T-cell (primary cell): ENCODE data around the gene PPP1R2. TPM values are rescaled to one million over a fixed set of nuclear protein-coding genes. Genes with fewer than 3 reads are reported as not detected.
A peak's percentile ranks its signal among the peaks of the same experiment; 100 is the strongest.

Experiments used
- ATAC-seq, 4 experiments: fragments of 200-7000 bp in 3 of 4; fragments of 150-1000 bp in 1 of 4; cut with Tn5 transposase; replicated peaks in 1 of 4; 1 replicate in 3 of 4; 2 replicates in 1 of 4; pipeline ENCODE4 v1.10.0; 2021; ENCODE audit warnings: moderate library complexity in 3 of 4, mild to moderate bottlenecking in 2 of 4, moderate number of reproducible peaks in 1 of 4
- CTCF ChIA-PET, 2 donors: fragments of 300-600 bp; sonication (Branson Sonifier 250); formaldehyde crosslinking; loops; one replicate each; lab custom pipeline; 2022; ENCODE audit warnings: antibody characterized with exemption in 2 of 2; lab: Charles Lee
- POLR2A ChIA-PET, 2 donors: fragments of 300-600 bp; sonication (Branson Sonifier 250); formaldehyde crosslinking; loops; one replicate each; lab custom pipeline; 2022; ENCODE audit warnings: antibody characterized with exemption in 2 of 2; lab: Charles Lee
- DNase-seq, 35 experiments: peaks; one replicate each; pipeline versions ENCODE4 v3.0.0 to v3.0.0-alpha.2; 2013 to 2023
- H3K27ac ChIP-seq: one replicate; pipeline ENCODE4 v1.5.1; 2013; ENCODE audit warnings: low read length
- H3K27me3 ChIP-seq, 2 experiments: replicated peaks in 1 of 2; 1 replicate in 1 of 2; 2 replicates in 1 of 2; pipeline versions ENCODE4 v1.6.1 to v1.7.0; 2013; ENCODE audit warnings: low read length in 1 of 2, mixed read lengths in 1 of 2; ENCODE audit not compliant: control insufficient read depth in 2 of 2, insufficient read depth in 2 of 2; ENCODE audit errors: extremely low read depth in 1 of 2
- H3K36me3 ChIP-seq, 2 donors: 1 replicate in 1 of 2; 2 replicates in 1 of 2; pipeline versions ENCODE4 v1.6.1 to v1.7.0; 2013; ENCODE audit warnings: low read length in 1 of 2; ENCODE audit not compliant: control insufficient read depth in 2 of 2, insufficient read depth in 1 of 2; ENCODE audit errors: extremely low read depth in 1 of 2
- H3K4me1 ChIP-seq, 2 experiments: 1 replicate in 1 of 2; 2 replicates in 1 of 2; pipeline versions ENCODE4 v1.6.1 to v1.7.0; 2013; ENCODE audit warnings: low read length in 2 of 2, mixed read lengths in 1 of 2; ENCODE audit not compliant: insufficient read depth in 2 of 2, control insufficient read depth in 1 of 2; ENCODE audit errors: extremely low read depth in 1 of 2
- H3K4me3 ChIP-seq, 2 donors: 1 replicate in 1 of 2; 2 replicates in 1 of 2; pipeline versions ENCODE4 v1.5.1 to v1.7.0; 2013; ENCODE audit warnings: mild to moderate bottlenecking in 2 of 2, low read length in 1 of 2, moderate library complexity in 1 of 2; ENCODE audit not compliant: control insufficient read depth in 1 of 2; ENCODE audit errors: extremely low read depth in 1 of 2
- H3K9me3 ChIP-seq: 2 replicates; pipeline ENCODE4 v1.7.0; 2013
- H3K27ac Mint-ChIP-seq, 2 donors: one replicate each; pipeline ENCODE4 v1.8.0; 2020 to 2021; ENCODE audit warnings: mild to moderate bottlenecking in 2 of 2, mixed read lengths in 2 of 2
- H3K27me3 Mint-ChIP-seq, 2 donors: one replicate each; pipeline ENCODE4 v1.8.0; 2021 to 2022; ENCODE audit warnings: mixed read lengths in 2 of 2
- H3K36me3 Mint-ChIP-seq: one replicate; pipeline ENCODE4 v1.8.0; 2021; ENCODE audit warnings: mixed read lengths
- H3K4me1 Mint-ChIP-seq, 3 donors: one replicate each; pipeline ENCODE4 v1.8.0; 2020 to 2022; ENCODE audit warnings: mixed read lengths in 3 of 3, mild to moderate bottlenecking in 1 of 3
- H3K4me3 Mint-ChIP-seq, 3 donors: one replicate each; pipeline ENCODE4 v1.8.0; 2020 to 2022; ENCODE audit warnings: mild to moderate bottlenecking in 3 of 3, mixed read lengths in 3 of 3, moderate library complexity in 3 of 3
- H3K9me3 Mint-ChIP-seq, 3 donors: one replicate each; pipeline ENCODE4 v1.8.0; 2020 to 2022; ENCODE audit warnings: mixed read lengths in 3 of 3
- WGBS: methylation state at CpG from one replicate; pipeline ENCODE4 v1.1.5; 2013; ENCODE audit warnings: missing lambda C conversion rate; ENCODE audit not compliant: insufficient coverage; 5-methylcytosine and 5-hydroxymethylcytosine counted together
- total RNA-seq, 35 experiments: library from RNA in 6 of 35; stranded (reverse) in 6 of 35; fragments of 120-200 nt in 1 of 35; gene quantifications; one replicate each; pipeline versions ENCODE4 v1.2.1 to v1.2.4 and lab custom pipeline; 2013 to 2026

Gene PPP1R2
- total RNA-seq, 5 donors from 2014 or later (not counting 1 experiment from before 2014, with no cell fraction given): 113 to 154 (median 123) TPM

GRCh38 chr3:195531683-195532082 lies 11.4 kb downstream of the PPP1R2 start:
- CTCF ChIA-PET: interaction anchor here (0.8 to 1.1 kb wide), 2 partner anchors 16 to 261 kb away, joined by 3 to 5 read pairs; partner anchors contain the start of gene XXYLT1 (in 1 of the 2)
- peaks cover 29 to 43% of the 10 kb centered on the region in 2 experiments for H3K4me1 ChIP-seq
- H3K36me3 ChIP-seq: peaks cover 8 to 22% of the 10 kb centered on the region in 2 donors
- H3K9me3 ChIP-seq: no peaks in the 10 kb centered on the region
- H3K27ac Mint-ChIP-seq: peak overlapping the region; percentile 1 to 51
- H3K27me3 ChIP-seq: no peaks in the 10 kb centered on the region
- H3K27me3 Mint-ChIP-seq: no peaks in the 10 kb centered on the region
- DNase-seq (no peak), ATAC-seq (no peak)
- no peak overlapping the region for H3K27ac ChIP-seq
- H3K36me3 Mint-ChIP-seq: peaks cover 37% of the 10 kb centered on the region
- H3K4me3 ChIP-seq: no peak overlapping the region
- POLR2A ChIA-PET: no interaction called here
- H3K9me3 Mint-ChIP-seq: no peaks in the 10 kb centered on the region
- 93% methylated on average over 3 of the region's 5 CpGs for WGBS
- peaks cover 82 to 85% (median 83%) of the 10 kb centered on the region in 3 donors for H3K4me1 Mint-ChIP-seq
- peak overlapping the region in 1 of 3 donors; percentile 64 for H3K4me3 Mint-ChIP-seq

- no peaks in the 10 kb centered on the region for H3K9me3 Mint-ChIP-seq
- Histone ChIP-seq H3K4me1 (peaks cover 22 to 28% of the 10 kb centered on the region in 2 experiments), H3K27me3 (no peaks in the 10 kb centered on the region), H3K4me3 (no peak overlapping the region), H3K9me3 (no peaks in the 10 kb centered on the region), H3K36me3 (peaks cover 0 to 48% of the 10 kb centered on the region in 2 donors), H3K27ac (no peak overlapping the region)
- DNase-seq: no peak
- H3K27me3 Mint-ChIP-seq: no peaks in the 10 kb centered on the region
- H3K36me3 Mint-ChIP-seq: peaks cover 49% of the 10 kb centered on the region
- POLR2A ChIA-PET: interaction anchor here (0.9 to 1.0 kb wide), 2 partner anchors 11 to 16 kb away, joined by 3 read pairs; no protein-coding TSS in a partner anchor
- ATAC-seq: no peak
- H3K27ac Mint-ChIP-seq: peak overlapping the region; percentile 69 to 94
- CTCF ChIA-PET: interaction anchor here in 1 of 2 donors (0.6 to 1.4 kb wide), 3 partner anchors 11 to 1199 kb away, joined by 4 to 8 read pairs (median 7); no protein-coding TSS in a partner anchor
- no peak overlapping the region for H3K4me3 Mint-ChIP-seq
- H3K4me1 Mint-ChIP-seq: peaks cover 75 to 80% (median 80%) of the 10 kb centered on the region in 3 donors
- WGBS: 100% methylated on average over 1 of the region's 4 CpGs
These were observed 16.6 kb downstream of the PPP1R2 start for GRCh38 chr3:195526492-195526891.

- Histone ChIP-seq H3K4me3 (peak overlapping the region in 1 of 2 donors; percentile 15), H3K27me3 (no peaks in the 10 kb centered on the region), H3K9me3 (no peaks in the 10 kb centered on the region), H3K36me3 (peaks cover 0 to 45% of the 10 kb centered on the region in 2 donors), H3K4me1 (peaks cover 18 to 30% of the 10 kb centered on the region in 2 experiments), H3K27ac (peak overlapping the region; percentile 49)
- DNase-seq (peak in 1 of 35 experiments; percentile 32), ATAC-seq (peak; percentile 45 to 68 (median 58))
- no peaks in the 10 kb centered on the region for H3K9me3 Mint-ChIP-seq
- peak overlapping the region; percentile 94 to 97 for H3K27ac Mint-ChIP-seq
- peaks cover 56 to 63% (median 60%) of the 10 kb centered on the region in 3 donors for H3K4me1 Mint-ChIP-seq
- ChIA-PET POLR2A (interaction anchor here in 1 of 2 donors (0.6 kb wide), 1 partner anchor 852 kb away, joined by 3 read pairs; no protein-coding TSS in a partner anchor), CTCF (interaction anchor here (0.7 to 1.7 kb wide), 5 partner anchors 13 to 316 kb away, joined by 3 to 8 read pairs (median 5); partner anchors contain the start of genes XXYLT1 (in 2 of the 2) and PPP1R2 (in 1 of the 2))
- 20% methylated on average over 4 of the region's 14 CpGs for WGBS
- H3K4me3 Mint-ChIP-seq: peak overlapping the region; percentile 50 to 66 (median 54)
- H3K36me3 Mint-ChIP-seq: peaks cover 45% of the 10 kb centered on the region
- H3K27me3 Mint-ChIP-seq: no peaks in the 10 kb centered on the region
These were observed 18.8 kb downstream of the PPP1R2 start for GRCh38 chr3:195524171-195524896.

GRCh38 chr3:195522254-195523023 lies 20.7 kb downstream of the PPP1R2 start:
- DNase-seq (peak in 6 of 35 experiments; percentile 19 to 68 (median 28)), ATAC-seq (no peak)
- Histone ChIP-seq H3K4me1 (peaks cover 18 to 30% of the 10 kb centered on the region in 2 experiments), H3K36me3 (peaks cover 0 to 45% of the 10 kb centered on the region in 2 donors), H3K9me3 (no peaks in the 10 kb centered on the region), H3K4me3 (no peak overlapping the region), H3K27me3 (no peaks in the 10 kb centered on the region), H3K27ac (peak overlapping the region; percentile 2)
- no peaks in the 10 kb centered on the region for H3K27me3 Mint-ChIP-seq
- ChIA-PET POLR2A (interaction anchor here (0.6 to 1.0 kb wide), 4 partner anchors 12 to 251 kb away, joined by 3 to 18 read pairs (median 4); partner anchors contain the start of gene XXYLT1 (in 1 of the 2)), CTCF (interaction anchor here (0.6 to 2.5 kb wide), 12 partner anchors 11 to 252 kb away, joined by 4 to 27 read pairs (median 5); partner anchors contain the start of genes PPP1R2 (in 2 of the 2) and XXYLT1 (in 2 of the 2))
- H3K27ac Mint-ChIP-seq: peak overlapping the region; percentile 50 to 83
- no CpG with 5 or more reads among the region's 6 CpGs for WGBS
- peaks cover 46 to 55% (median 54%) of the 10 kb centered on the region in 3 donors for H3K4me1 Mint-ChIP-seq
- no peaks in the 10 kb centered on the region for H3K9me3 Mint-ChIP-seq
- no peak overlapping the region for H3K4me3 Mint-ChIP-seq
- peaks cover 40% of the 10 kb centered on the region for H3K36me3 Mint-ChIP-seq

GRCh38 chr3:195517030-195517429 lies 26.1 kb downstream of the PPP1R2 start:
- H3K9me3 ChIP-seq: no peaks in the 10 kb centered on the region
- CTCF ChIA-PET: no interaction called here
- no peaks in the 10 kb centered on the region for H3K27me3 ChIP-seq
- no peak overlapping the region for H3K27ac Mint-ChIP-seq
- H3K27ac ChIP-seq: no peak overlapping the region
- no peak overlapping the region for H3K4me3 ChIP-seq
- no CpG with 5 or more reads among the region's 1 CpG for WGBS
- no peaks in the 10 kb centered on the region for H3K9me3 Mint-ChIP-seq
- H3K36me3 Mint-ChIP-seq: peaks cover 52% of the 10 kb centered on the region
- H3K4me3 Mint-ChIP-seq: no peak overlapping the region
- H3K4me1 ChIP-seq: peaks cover 0 to 4% of the 10 kb centered on the region in 2 experiments
- peaks cover 0 to 56% of the 10 kb centered on the region in 2 donors for H3K36me3 ChIP-seq
- peaks cover 32 to 38% (median 34%) of the 10 kb centered on the region in 3 donors for H3K4me1 Mint-ChIP-seq
- no peak for DNase-seq
- POLR2A ChIA-PET: no interaction called here
- no peaks in the 10 kb centered on the region for H3K27me3 Mint-ChIP-seq
- ATAC-seq: no peak
